ENCODE measurements around the gene BSN.

DNA sequence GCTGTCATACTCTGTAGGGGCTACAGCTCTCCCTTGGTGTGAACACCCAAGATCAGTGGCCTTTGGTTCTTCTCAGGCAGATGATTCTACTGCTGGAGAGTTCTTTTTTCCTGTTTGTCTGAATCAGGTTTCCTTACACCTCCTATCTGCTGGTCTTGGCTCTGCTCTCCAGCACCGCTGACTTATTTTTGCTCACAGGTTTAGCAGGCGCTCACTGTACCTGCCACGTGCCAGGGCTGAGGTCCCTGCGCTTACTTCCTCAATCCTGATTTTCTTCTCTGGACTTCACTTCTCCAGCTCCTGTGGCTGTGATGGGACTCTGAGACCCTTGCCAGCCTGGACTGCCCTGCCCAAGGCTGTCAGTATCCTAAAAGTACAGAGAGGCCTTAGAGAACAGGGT lies 9.5 kb downstream of the BSN start:
- TF ChIP-seq CTCF (IDR thresholded peaks at IDR 0.05) (no peak), POLR2AphosphoS5 (IDR thresholded peaks at IDR 0.05) (no peak), EP300 (IDR thresholded peaks at IDR 0.05) (no peak)
